Naive thymus-derived CD4-positive, alpha-beta T cell (primary cell): ENCODE results near the gene PCDHB7. TPM values are rescaled to one million over a fixed set of nuclear protein-coding genes. Genes with fewer than 3 reads are reported as not detected.
"Not testable (repeated sequence)": the region's sequence is repeated elsewhere in the genome, so short reads cannot be mapped to it uniquely, and the experiment has no call there.

Experiments
- ATAC-seq: fragments of 150-1000 bp; cut with Tn5 transposase; 2 replicates; pipeline ENCODE4 v1.10.0; 2021; ENCODE audit warnings: mild to moderate bottlenecking, moderate library complexity
- CTCF ChIA-PET: fragments of 350-600 bp; sonication (Branson Sonifier 250); formaldehyde crosslinking; loops from one replicate; lab custom pipeline; 2021; ENCODE audit warnings: antibody characterized with exemption; lab: Charles Lee
- POLR2A ChIA-PET: fragments of 350-600 bp; sonication (Branson Sonifier 250); formaldehyde crosslinking; loops from one replicate; lab custom pipeline; 2021; ENCODE audit warnings: antibody characterized with exemption, inconsistent platforms; lab: Charles Lee
- DNase-seq, 9 donors: peaks; one replicate each; pipeline versions ENCODE4 v3.0.0 to v3.0.0-alpha.2; 2020 to 2022; ENCODE audit warnings: mixed read lengths in 1 of 9
- H3K27ac ChIP-seq: one replicate; pipeline ENCODE4 v1.7.0; 2013; ENCODE audit warnings: mild to moderate bottlenecking, low read depth, low read length, moderate library complexity
- H3K27me3 ChIP-seq, 2 donors: one replicate each; pipeline ENCODE4 v1.7.0; 2013; ENCODE audit warnings: low read length in 2 of 2, mild to moderate bottlenecking in 2 of 2, moderate library complexity in 2 of 2; ENCODE audit not compliant: control insufficient read depth in 2 of 2, insufficient read depth in 2 of 2
- H3K36me3 ChIP-seq, 3 experiments: 1 replicate in 2 of 3; 2 replicates in 1 of 3; pipeline ENCODE4 v1.7.0; 2013; ENCODE audit warnings: low read length in 3 of 3, mild to moderate bottlenecking in 3 of 3, moderate library complexity in 1 of 3; ENCODE audit not compliant: insufficient read depth in 3 of 3, control insufficient read depth in 2 of 3
- H3K4me1 ChIP-seq, 2 donors: one replicate each; pipeline ENCODE4 v1.7.0; 2013; ENCODE audit warnings: low read length in 2 of 2, mild to moderate bottlenecking in 2 of 2, moderate library complexity in 1 of 2; ENCODE audit not compliant: control insufficient read depth in 2 of 2, insufficient read depth in 2 of 2
- H3K4me3 ChIP-seq: 2 replicates; pipeline ENCODE4 v1.7.0; 2013; ENCODE audit warnings: mild to moderate bottlenecking, low read length
- H3K9me3 ChIP-seq, 3 experiments: 1 replicate in 2 of 3; 2 replicates in 1 of 3; pipeline ENCODE4 v1.7.0; 2013; ENCODE audit warnings: low read length in 3 of 3; ENCODE audit not compliant: control insufficient read depth in 2 of 3
- H3K27ac Mint-ChIP-seq, 9 donors: one replicate each; pipeline ENCODE4 v1.8.0; 2020 to 2022; ENCODE audit warnings: mixed read lengths in 9 of 9, mild to moderate bottlenecking in 8 of 9, moderate library complexity in 5 of 9, inconsistent platforms in 2 of 9
- H3K27me3 Mint-ChIP-seq, 5 donors: one replicate each; pipeline ENCODE4 v1.8.0; 2021 to 2022; ENCODE audit warnings: mixed read lengths in 5 of 5, mild to moderate bottlenecking in 1 of 5
- H3K36me3 Mint-ChIP-seq, 5 donors: one replicate each; pipeline ENCODE4 v1.8.0; 2020 to 2022; ENCODE audit warnings: mixed read lengths in 5 of 5, mild to moderate bottlenecking in 3 of 5, inconsistent platforms in 1 of 5
- H3K4me1 Mint-ChIP-seq, 7 donors: one replicate each; pipeline ENCODE4 v1.8.0; 2020 to 2022; ENCODE audit warnings: mixed read lengths in 7 of 7, mild to moderate bottlenecking in 3 of 7, inconsistent platforms in 1 of 7
- H3K4me3 Mint-ChIP-seq, 10 donors: one replicate each; pipeline ENCODE4 v1.8.0; 2020 to 2022; ENCODE audit warnings: mild to moderate bottlenecking in 10 of 10, mixed read lengths in 10 of 10, moderate library complexity in 6 of 10, inconsistent platforms in 2 of 10
- H3K9me3 Mint-ChIP-seq, 11 donors: one replicate each; pipeline ENCODE4 v1.8.0; 2020 to 2022; ENCODE audit warnings: mixed read lengths in 11 of 11, mild to moderate bottlenecking in 4 of 11, inconsistent platforms in 1 of 11, moderate library complexity in 1 of 11
- intact Hi-C, 2 donors: fragments of 100-400 bp; cut with micrococcal nuclease; formaldehyde crosslinking; loops; one replicate each; pipeline ENCODE4 v1.15.1; 2023
- polyA plus RNA-seq, 2 donors: library from polyadenylated mRNA; unstranded; fragments of 300-500 nt; fragmentation: Illumina TruSeq; gene quantifications; one replicate each; pipeline ENCODE4 v1.2.3, GENCODE V29; 2021
- total RNA-seq, 6 experiments: library from RNA in 5 of 6; stranded (reverse) in 5 of 6; gene quantifications; 1 replicate in 5 of 6; 2 replicates in 1 of 6; pipeline ENCODE4 v1.2.3 and lab custom pipeline; 2021 to 2026

PCDHB7 gene
- total and polyA plus RNA-seq, 7 experiments from 2014 or later = not detected

- H3K4me3 ChIP-seq, DNase-seq, ATAC-seq, H3K4me1 ChIP-seq, H3K4me1 Mint-ChIP-seq, H3K4me3 Mint-ChIP-seq, H3K27ac ChIP-seq, H3K36me3 ChIP-seq, POLR2A ChIA-PET, H3K27me3 ChIP-seq, intact Hi-C loops, H3K27ac Mint-ChIP-seq: not testable (repeated sequence)
- peaks cover 0 to 36% (median 34%) of the 10 kb centered on the region in 5 donors for H3K27me3 Mint-ChIP-seq
- H3K9me3 Mint-ChIP-seq = peaks cover 7 to 42% (median 18%) of the 10 kb centered on the region in 11 donors
- CTCF ChIA-PET = interaction anchor here (0.6 kb wide), 1 partner anchor 145 kb away, joined by 4 read pairs; no protein-coding TSS in a partner anchor
- H3K36me3 Mint-ChIP-seq = peaks cover 5 to 22% (median 11%) of the 10 kb centered on the region in 5 donors
- peaks cover 0 to 13% (median 0%) of the 10 kb centered on the region in 3 experiments for H3K9me3 ChIP-seq
These were observed 6.9 kb downstream of the PCDHB7 start for GRCh38 chr5:141179371-141179770.

- peaks cover 7 to 45% (median 22%) of the 10 kb centered on the region in 11 donors for H3K9me3 Mint-ChIP-seq
- H3K4me3 ChIP-seq, H3K4me1 ChIP-seq, H3K27me3 ChIP-seq, H3K27ac ChIP-seq, intact Hi-C loops, ATAC-seq, DNase-seq, H3K27ac Mint-ChIP-seq, H3K4me3 Mint-ChIP-seq, H3K36me3 ChIP-seq, H3K4me1 Mint-ChIP-seq, POLR2A ChIA-PET: not testable (repeated sequence)
- H3K9me3 ChIP-seq = peaks cover 0 to 10% (median 0%) of the 10 kb centered on the region in 3 experiments
- peaks cover 5 to 27% (median 11%) of the 10 kb centered on the region in 5 donors for H3K36me3 Mint-ChIP-seq
- peaks cover 0 to 41% (median 39%) of the 10 kb centered on the region in 5 donors for H3K27me3 Mint-ChIP-seq
- CTCF ChIA-PET = interaction anchor here (0.6 kb wide), 1 partner anchor 145 kb away, joined by 4 read pairs; no protein-coding TSS in a partner anchor
These were observed 7.4 kb downstream of the PCDHB7 start for GRCh38 chr5:141179876-141180275.

- Histone ChIP-seq H3K27ac (no peak overlapping the region), H3K4me1 (no peaks in the 10 kb centered on the region), H3K9me3 (peaks cover 0 to 7% (median 0%) of the 10 kb centered on the region in 3 experiments), H3K27me3 (peaks cover 0 to 9% of the 10 kb centered on the region in 2 donors), H3K36me3 (no peaks in the 10 kb centered on the region), H3K4me3 (no peak overlapping the region)
- peaks cover 0 to 1% (median 0%) of the 10 kb centered on the region in 7 donors for H3K4me1 Mint-ChIP-seq
- ATAC-seq (no peak), DNase-seq (no peak)
- peaks cover 0 to 45% (median 43%) of the 10 kb centered on the region in 5 donors for H3K27me3 Mint-ChIP-seq
- ChIA-PET CTCF (no interaction called here), POLR2A (no interaction called here)
- intact Hi-C loops = no loop called here
- peaks cover 5 to 29% (median 11%) of the 10 kb centered on the region in 5 donors for H3K36me3 Mint-ChIP-seq
- H3K9me3 Mint-ChIP-seq = peaks cover 7 to 45% (median 27%) of the 10 kb centered on the region in 11 donors
- H3K4me3 Mint-ChIP-seq = no peak overlapping the region
- H3K27ac Mint-ChIP-seq = no peak overlapping the region
These were observed 7.9 kb downstream of the PCDHB7 start for GRCh38 chr5:141180313-141180712.

- Histone ChIP-seq H3K4me3 (no peak within 1 kb of the TSS), H3K36me3 (no peaks in the 10 kb centered on the region), H3K4me1 (no peaks in the 10 kb centered on the region), H3K27me3 (no peaks in the 10 kb centered on the region), H3K27ac (no peak within 1 kb of the TSS), H3K9me3 (peaks cover 0 to 7% (median 0%) of the 10 kb centered on the region in 3 experiments)
- intact Hi-C loops = no loop called here
- H3K27ac Mint-ChIP-seq = peak within 1 kb of the TSS in 2 of 9 donors; percentile 18 to 25
- H3K27me3 Mint-ChIP-seq = peaks cover 0 to 62% (median 58%) of the 10 kb centered on the region in 5 donors
- ATAC-seq = no peak
- no peak for DNase-seq
- ChIA-PET CTCF (interaction anchor here (0.6 to 1.0 kb wide), 2 partner anchors 332 to 654 kb away, joined by 3 read pairs; no protein-coding TSS in a partner anchor), POLR2A (no interaction called here)
- H3K9me3 Mint-ChIP-seq = peaks cover 10 to 59% (median 33%) of the 10 kb centered on the region in 11 donors
- H3K4me1 Mint-ChIP-seq = peaks cover 0 to 9% (median 5%) of the 10 kb centered on the region in 7 donors
- H3K36me3 Mint-ChIP-seq = peaks cover 5 to 33% (median 18%) of the 10 kb centered on the region in 5 donors
- no peak within 1 kb of the TSS for H3K4me3 Mint-ChIP-seq
These were observed 9.8 kb downstream of the PCDHB7 start, which contains the start of gene PCDHB16 for GRCh38 chr5:141182248-141182647. TSS of gene PCDHB16 (plus strand) at chr5:141182387. CDS start at chr5:141182560, 173 bp downstream.

GRCh38 chr5:141184117-141184855, 11.8 kb downstream of the PCDHB7 start:
- H3K27ac Mint-ChIP-seq, H3K4me3 Mint-ChIP-seq, intact Hi-C loops, CTCF ChIA-PET, H3K36me3 ChIP-seq, H3K9me3 ChIP-seq, DNase-seq, H3K27ac ChIP-seq, H3K27me3 ChIP-seq, H3K4me1 ChIP-seq, ATAC-seq, H3K4me3 ChIP-seq, POLR2A ChIA-PET: not testable (repeated sequence)
- peaks cover 3 to 76% (median 72%) of the 10 kb centered on the region in 5 donors for H3K27me3 Mint-ChIP-seq
- H3K36me3 Mint-ChIP-seq = peaks cover 7 to 37% (median 22%) of the 10 kb centered on the region in 5 donors
- H3K9me3 Mint-ChIP-seq = peaks cover 10 to 74% (median 44%) of the 10 kb centered on the region in 11 donors
- peaks cover 0 to 12% (median 5%) of the 10 kb centered on the region in 7 donors for H3K4me1 Mint-ChIP-seq

GRCh38 chr5:141186897-141187512, 14.6 kb downstream of the PCDHB7 start, which contains the start of gene PCDHB9:
TSS of gene PCDHB9 (plus strand) at chr5:141187161. CDS start at chr5:141187319, 158 bp downstream.
- ChIA-PET CTCF (interaction anchor here (0.7 to 1.0 kb wide), 2 partner anchors 10 to 134 kb away, joined by 3 to 5 read pairs; partner anchors contain the start of gene PCDHB8), POLR2A (no interaction called here)
- Mint-ChIP-seq H3K27ac (no peak within 1 kb of the TSS), H3K4me1 (peaks cover 0 to 12% (median 5%) of the 10 kb centered on the region in 7 donors), H3K9me3 (peaks cover 12 to 80% (median 50%) of the 10 kb centered on the region in 11 donors), H3K36me3 (peaks cover 7 to 38% (median 28%) of the 10 kb centered on the region in 5 donors), H3K4me3 (peak within 1 kb of the TSS; percentile 15 to 64 (median 35)), H3K27me3 (peaks cover 3 to 86% (median 76%) of the 10 kb centered on the region in 5 donors)
- DNase-seq (peak in 1 of 9 donors; percentile 14), ATAC-seq (no peak)
- Histone ChIP-seq H3K4me1 (no peaks in the 10 kb centered on the region), H3K27ac (no peak within 1 kb of the TSS), H3K4me3 (no peak within 1 kb of the TSS), H3K36me3 (no peaks in the 10 kb centered on the region), H3K9me3 (peaks cover 0 to 7% (median 0%) of the 10 kb centered on the region in 3 experiments), H3K27me3 (no peaks in the 10 kb centered on the region)
- intact Hi-C loops = loop anchor here (1.0 to 5.0 kb wide), 2 partner anchors 375 to 377 kb away; no protein-coding TSS in a partner anchor
